HG02610 (cell line): ENCODE data around the gene ASAH2.
"Not testable (repeated sequence)": the region's sequence is repeated elsewhere in the genome, so short reads cannot be mapped to it uniquely, and the experiment has no call there.

ENCODE experiments used
- ATAC-seq: cut with Tn5 transposase; IDR thresholded peaks from one replicate; pipeline ENCODE4 v1.9.1; 2021; ENCODE audit warnings: mild to moderate bottlenecking, moderate library complexity; ENCODE audit not compliant: unreplicated experiment

Gene ASAH2

DNA sequence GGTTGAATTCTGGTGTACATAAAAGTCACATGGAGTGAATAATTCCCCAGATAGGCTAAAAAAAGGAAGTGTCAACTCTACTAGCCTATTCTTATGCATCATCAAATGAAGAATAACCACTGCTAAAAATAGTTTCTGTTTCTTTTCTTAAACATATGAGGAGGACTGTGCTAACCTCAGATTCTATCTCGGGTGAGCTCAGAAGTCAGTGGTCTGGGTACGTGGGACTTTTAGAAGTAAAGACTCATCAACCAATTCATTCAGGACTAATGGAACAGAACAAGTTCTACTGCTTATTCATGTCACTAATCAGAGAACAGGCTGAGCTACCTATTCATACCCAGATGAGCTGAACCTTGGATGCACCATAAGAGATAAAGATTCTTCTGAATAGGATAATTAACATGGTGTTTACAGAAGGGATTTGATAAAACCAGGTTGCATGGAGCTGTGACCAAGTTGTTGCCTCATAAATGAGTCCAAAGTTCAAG is 9.5 kb upstream of the ASAH2 start:
- ATAC-seq, result peak; percentile 98

- ATAC-seq, result no peak
Observed at GRCh38 chr10:50254479-50254878, 3.2 kb upstream of the ASAH2 start.

GRCh38 chr10:50250096-50250854 is 1.0 kb downstream of the ASAH2 start:
- ATAC-seq, result no peak

DNA sequence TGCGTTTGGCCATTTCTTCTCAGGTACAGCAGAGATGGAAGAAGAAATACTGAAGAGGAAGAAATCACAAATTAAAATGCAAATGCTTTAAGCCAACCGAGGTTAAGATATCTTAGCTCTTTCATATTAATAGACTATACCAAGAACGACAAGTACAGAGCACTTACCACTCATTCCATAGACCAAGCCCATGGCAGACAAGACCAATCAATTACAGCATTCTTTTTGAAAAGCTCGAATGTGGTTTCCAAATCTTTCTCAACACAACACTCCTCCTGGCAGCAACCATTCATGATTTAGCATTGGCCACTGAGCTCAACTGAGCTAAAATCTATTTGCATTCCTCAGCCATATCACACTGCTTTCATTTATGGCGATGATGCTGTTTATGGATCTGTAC is 2.7 kb downstream of the ASAH2 start:
- ATAC-seq, result no peak

DNA sequence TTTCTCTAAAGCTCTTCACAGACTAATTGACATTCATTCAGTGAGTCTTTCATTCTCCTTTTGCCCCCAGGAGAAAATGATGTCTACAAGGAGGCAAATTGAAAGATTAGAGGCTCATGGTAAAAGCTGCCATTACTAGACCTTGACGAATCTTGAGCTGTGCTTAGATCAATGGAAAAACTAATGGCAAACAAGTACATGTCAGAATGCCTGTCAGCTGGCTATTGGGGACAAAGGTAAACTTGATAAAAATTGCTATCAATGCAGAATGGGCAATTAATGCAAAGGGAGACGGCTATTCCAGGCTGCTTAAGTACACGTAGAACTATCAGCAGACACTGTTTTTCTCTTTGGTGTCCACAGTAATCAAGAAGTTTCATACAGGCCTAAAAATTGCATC is 3.3 kb downstream of the ASAH2 start:
- ATAC-seq, result no peak

DNA sequence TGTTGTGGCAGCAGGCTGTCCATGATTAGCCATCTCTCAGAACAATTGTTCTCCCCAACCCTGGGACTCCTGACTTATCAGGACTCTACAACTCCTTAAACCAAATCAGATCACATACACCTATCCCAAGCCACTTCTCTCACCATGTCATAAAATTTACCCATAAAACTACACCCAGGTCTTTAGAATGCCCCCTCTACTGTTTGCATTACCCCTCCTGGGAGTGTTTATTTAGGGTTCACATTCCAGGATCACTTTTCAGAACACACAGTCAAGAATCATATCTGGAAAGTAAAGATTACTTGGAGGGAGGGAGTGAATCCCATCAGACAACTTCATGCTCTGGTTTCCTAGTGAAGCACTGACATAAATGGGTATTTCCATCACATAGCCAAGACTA is 7.1 kb downstream of the ASAH2 start:
- no peak for ATAC-seq

GRCh38 chr10:50242777-50243176 is 8.5 kb downstream of the ASAH2 start:
- ATAC-seq, result no peak

DNA sequence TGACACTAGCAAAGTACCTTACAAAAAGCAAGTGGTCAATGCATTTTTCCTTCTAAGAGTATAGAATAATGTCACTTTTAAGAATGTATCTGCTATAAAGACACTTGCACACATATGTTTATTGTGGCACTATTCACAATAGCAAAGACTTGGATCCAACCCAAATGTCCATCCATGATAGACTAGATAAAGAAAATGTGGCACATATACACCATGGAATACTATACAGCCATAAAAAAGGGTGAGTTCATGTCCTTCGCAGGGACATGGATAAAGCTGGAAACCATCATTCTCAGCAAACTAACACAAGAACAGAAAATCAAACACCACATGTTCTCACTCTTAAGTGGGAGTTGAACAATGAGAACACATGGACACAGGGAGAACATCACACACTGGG is 9.8 kb downstream of the ASAH2 start:
- not testable (repeated sequence) for ATAC-seq

DNA sequence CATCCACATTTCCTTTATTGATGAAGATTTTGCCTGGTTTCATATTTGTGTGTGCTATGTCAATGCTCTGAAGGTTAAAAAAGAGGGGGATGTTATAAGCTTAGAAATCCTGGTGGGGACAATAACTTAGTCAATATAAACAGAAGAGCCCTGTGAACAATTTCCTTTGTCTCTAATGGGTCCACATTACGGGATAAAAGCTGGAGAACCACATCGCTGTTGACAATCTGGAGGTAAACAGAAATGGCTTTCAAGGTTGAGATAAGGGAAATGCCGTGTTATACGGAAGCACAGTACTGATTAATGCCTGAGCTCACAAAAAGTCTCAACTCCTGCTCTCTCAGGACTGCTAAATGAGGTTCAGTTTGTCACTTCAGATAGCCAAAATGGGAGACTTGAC is 16.8 kb downstream of the ASAH2 start:
- no peak for ATAC-seq

DNA sequence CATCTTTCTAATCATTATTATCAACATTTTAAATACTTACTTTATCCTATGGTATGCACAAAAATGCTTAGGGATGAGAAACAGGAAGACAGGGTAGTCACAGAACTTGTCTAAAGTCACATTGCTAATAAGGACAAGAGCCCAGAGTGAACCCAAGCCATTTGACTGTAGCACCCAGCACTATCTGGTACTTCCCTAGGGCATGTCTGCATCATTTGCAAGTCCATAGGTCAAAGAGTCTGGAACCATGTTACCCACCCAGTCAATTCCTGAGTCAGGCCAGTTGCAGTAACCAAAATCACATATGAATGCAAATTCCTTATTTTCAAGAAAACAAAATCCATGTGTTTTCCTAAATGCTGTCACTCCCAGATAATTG is 19.1 kb downstream of the ASAH2 start:
- ATAC-seq, result no peak

- peak; percentile 78 for ATAC-seq
Observed at GRCh38 chr10:50231515-50232260, 19.6 kb downstream of the ASAH2 start.

GRCh38 chr10:50229460-50229859 is 21.9 kb downstream of the ASAH2 start:
- no peak for ATAC-seq

GRCh38 chr10:50228672-50229071 is 22.6 kb downstream of the ASAH2 start:
- ATAC-seq, result no peak

DNA sequence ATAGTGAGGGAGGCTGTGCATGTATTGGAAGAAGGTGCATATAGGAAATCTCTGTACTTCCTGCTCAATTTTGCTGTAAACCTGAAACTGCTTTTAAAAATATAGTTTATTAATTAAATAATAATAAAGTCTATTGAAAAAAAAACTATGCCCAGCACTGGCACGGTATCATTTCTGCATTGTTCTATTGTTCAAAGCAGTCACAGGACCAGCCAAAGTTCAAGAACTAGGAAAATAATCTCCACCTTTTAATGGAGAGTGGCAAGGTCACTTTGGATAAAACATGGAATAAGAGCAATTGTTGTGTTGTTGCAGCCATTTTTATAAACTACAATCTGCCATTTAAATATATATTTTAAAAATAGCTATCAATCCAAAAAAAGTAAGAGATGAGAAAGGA is 24.7 kb downstream of the ASAH2 start:
- ATAC-seq, result no peak

DNA sequence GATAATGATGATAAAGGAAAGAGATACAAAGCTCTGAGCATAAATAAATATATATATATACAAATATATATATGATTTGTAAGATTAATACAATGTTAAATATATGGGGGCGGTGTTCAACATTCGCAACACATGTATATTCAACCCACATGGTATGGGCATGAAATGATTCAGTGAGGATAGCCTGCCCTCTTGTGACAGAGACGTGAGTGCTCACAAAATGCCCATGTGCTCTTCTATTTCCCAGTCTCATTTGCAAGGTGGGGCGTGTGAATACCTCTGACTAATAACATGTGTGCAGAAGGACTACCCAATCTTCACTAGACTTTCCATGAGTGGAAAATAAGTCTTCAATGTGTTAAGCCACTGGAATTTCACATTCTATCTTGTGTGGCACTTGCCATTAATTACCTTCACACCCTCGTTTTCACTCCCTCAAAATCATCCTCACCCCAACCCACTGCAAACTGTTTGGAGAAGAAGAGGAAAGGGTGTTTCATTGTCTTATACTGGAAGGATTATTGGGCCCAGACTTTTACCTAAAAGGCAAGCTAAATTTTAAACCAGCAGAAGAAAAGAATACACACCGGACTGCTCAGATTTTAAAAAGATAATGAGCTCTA is 26.9 kb downstream of the ASAH2 start:
- peak; percentile 96 for ATAC-seq

DNA sequence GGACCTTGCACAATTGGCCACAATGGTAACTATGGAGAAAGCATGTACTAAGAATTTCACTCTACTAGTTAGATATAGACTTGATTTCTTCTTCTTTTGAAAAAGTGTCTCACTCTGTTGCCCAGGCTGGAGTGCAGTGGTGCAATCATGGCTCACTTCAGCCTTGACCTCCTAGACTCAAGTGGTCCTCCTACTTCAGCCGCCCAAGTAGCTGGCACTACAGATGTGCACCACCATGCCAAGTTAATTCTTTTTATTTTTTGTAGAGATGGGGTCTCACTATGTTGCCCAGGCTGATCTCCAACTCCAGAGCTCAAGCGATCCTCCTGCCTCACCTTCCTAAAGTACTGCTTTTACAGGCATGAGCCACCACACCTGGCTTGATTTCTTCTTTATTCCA is 29.1 kb downstream of the ASAH2 start:
- no peak for ATAC-seq

- no peak for ATAC-seq
Observed at GRCh38 chr10:50221470-50221869, 29.8 kb downstream of the ASAH2 start.

GRCh38 chr10:50219646-50220045 is 31.7 kb downstream of the ASAH2 start:
- no peak for ATAC-seq

DNA sequence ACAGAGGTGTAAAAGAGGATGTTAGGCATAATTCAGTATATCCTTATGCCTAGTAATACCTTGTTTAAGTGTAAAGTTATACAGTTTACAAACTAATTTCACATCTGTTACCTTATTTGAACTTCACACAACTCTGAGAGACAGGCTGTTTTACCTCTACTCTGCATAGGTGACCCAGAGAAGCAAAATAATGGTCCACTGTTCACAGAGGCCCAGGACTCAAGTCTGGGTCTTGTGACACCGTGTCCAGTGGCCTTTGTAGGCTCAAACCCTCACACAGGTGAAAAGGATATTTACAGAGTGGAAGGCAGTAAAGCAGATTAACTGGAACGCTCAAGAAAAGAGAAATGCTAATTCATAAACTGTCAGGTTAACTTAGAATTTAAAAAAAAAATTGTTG is 32.1 kb downstream of the ASAH2 start:
- no peak for ATAC-seq

DNA sequence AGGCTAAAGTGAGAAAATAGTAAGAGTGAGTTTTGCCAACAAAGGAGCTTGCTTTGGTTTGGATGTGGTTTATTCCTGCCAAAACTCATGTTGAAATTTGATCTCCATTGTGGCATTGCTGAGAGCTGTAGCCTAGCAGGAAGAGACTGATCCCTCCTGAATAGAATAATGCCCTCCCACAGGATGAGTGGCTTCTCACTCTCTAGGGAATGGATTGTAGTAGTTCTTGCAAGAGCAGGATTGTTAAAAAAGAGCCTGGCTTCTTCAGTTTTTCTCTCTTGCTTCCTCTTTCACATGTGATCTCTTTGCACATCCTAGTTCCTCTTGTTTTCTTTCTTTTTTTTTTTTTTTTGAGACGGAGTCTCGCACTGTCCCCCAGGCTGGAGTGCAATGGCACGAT is 34.4 kb downstream of the ASAH2 start:
- ATAC-seq, result no peak

- ATAC-seq, result no peak
Observed at GRCh38 chr10:50216418-50216817, 34.9 kb downstream of the ASAH2 start.

GRCh38 chr10:50211670-50212069 is 39.6 kb downstream of the ASAH2 start:
- no peak for ATAC-seq
